ENCODE results near the gene DGKQ.
"Not testable (repeated sequence)": the region's sequence is repeated elsewhere in the genome, so short reads cannot be mapped to it uniquely, and the experiment has no call there.

DGKQ gene

DNA sequence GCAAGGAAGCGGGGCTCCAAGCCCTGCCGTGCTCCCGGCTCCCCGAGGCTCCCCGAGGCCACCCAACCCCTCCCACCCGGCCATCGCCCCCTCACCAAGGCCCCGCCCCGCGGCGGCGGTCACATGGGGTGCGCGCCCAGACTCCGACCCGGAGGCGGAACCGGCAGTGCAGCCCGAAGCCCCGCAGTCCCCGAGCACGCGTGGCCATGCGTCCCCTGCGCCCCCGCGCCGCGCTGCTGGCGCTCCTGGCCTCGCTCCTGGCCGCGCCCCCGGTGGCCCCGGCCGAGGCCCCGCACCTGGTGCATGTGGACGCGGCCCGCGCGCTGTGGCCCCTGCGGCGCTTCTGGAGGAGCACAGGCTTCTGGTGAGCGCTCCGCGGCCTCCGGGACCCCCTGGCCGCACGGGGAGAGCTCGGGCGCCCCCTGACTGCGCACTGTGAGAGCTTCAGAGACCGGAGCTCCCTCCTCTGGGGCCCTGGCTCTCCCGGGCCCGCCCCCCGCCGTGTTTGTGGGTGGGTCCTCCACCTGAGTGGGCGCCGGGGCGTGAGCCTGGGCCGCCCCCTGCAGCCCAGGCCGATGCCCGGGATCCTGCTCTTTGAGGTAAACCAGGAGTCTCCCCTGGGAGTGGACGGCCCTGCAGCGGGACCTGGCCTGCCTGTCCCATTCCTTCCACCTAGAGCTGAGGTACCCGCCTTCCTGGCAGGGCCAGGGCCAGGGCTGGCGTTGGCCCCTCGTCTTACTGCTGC lies 13.7 kb upstream of the DGKQ start, which contains the start of gene IDUA:
Gene IDUA, plus strand, starts transcription at position 166 of the 745 bp plus-strand sequence. Its CDS starts 41 bp downstream, at position 207.
- H3K9me3 ChIP-seq (ENCODE audit: control insufficient read depth in 1 of 2, low read length in 2 of 2), result no peaks in the 10 kb centered on the region
- H3K27ac ChIP-seq (ENCODE audit: low read depth, low read length), result no peak within 1 kb of the TSS
- peak within 1 kb of the TSS; percentile 71 to 80 for H3K9ac ChIP-seq (ENCODE audit: low read depth in 1 of 2, low read length in 2 of 2)

DNA sequence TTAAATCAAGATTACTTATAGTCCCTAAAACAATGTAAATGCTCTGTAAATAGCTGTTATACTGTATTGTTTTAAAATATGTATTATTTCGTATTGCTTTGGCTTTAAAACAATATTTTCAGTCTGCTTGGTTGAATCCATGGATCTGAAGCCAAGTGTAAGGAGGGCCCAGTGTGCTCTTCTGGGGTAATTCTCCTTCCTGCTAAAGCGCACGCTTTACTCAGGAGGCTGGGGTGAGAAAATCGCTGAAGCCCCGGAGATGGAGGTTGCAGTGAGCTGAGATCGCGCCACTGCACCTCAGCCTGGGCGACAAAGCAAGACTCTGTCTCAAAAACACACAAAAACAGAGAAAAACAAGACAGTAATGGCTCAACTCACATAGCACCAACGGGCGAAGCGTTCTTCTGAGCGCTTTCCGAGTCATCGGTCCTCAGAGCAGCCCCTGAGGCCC lies 13.1 kb upstream of the DGKQ start:
- Histone ChIP-seq H3K4me1 (ENCODE audit: control insufficient read depth in 1 of 2, insufficient read depth in 2 of 2, low read length in 2 of 2) (peaks cover 30 to 31% of the 10 kb centered on the region in 2 donors), H3K27ac (ENCODE audit: low read depth, low read length) (no peak overlapping the region), H3K36me3 (ENCODE audit: control insufficient read depth in 1 of 2, insufficient read depth in 2 of 2, low read length in 2 of 2) (peaks cover 5 to 18% of the 10 kb centered on the region in 2 donors), H3K4me3 (ENCODE audit: low read depth in 1 of 2, low read length in 2 of 2) (peak overlapping the region; percentile 74 to 85), H3K9ac (ENCODE audit: low read depth in 1 of 2, low read length in 2 of 2) (peak overlapping the region; percentile 71 to 80), H3K9me3 (ENCODE audit: control insufficient read depth in 1 of 2, low read length in 2 of 2) (no peaks in the 10 kb centered on the region), H3K27me3 (ENCODE audit: control insufficient read depth in 1 of 2, insufficient read depth in 2 of 2, low read length in 2 of 2) (no peaks in the 10 kb centered on the region)

More for the DNA sequence above, 13.7 kb upstream of the DGKQ start, which contains the start of gene IDUA:
- H3K27me3 ChIP-seq (ENCODE audit: control insufficient read depth in 1 of 2, insufficient read depth in 2 of 2, low read length in 2 of 2), result no peaks in the 10 kb centered on the region
- H3K4me1 ChIP-seq (ENCODE audit: control insufficient read depth in 1 of 2, insufficient read depth in 2 of 2, low read length in 2 of 2), result peaks cover 34% of the 10 kb centered on the region in 2 donors
- peak within 1 kb of the TSS; percentile 74 to 85 for H3K4me3 ChIP-seq (ENCODE audit: low read depth in 1 of 2, low read length in 2 of 2)
- H3K36me3 ChIP-seq (ENCODE audit: control insufficient read depth in 1 of 2, insufficient read depth in 2 of 2, low read length in 2 of 2), result peaks cover 5 to 22% of the 10 kb centered on the region in 2 donors

- Histone ChIP-seq H3K4me3 (ENCODE audit: low read depth in 1 of 2, low read length in 2 of 2) (peak overlapping the region; percentile 65 to 67), H3K4me1 (ENCODE audit: control insufficient read depth in 1 of 2, insufficient read depth in 2 of 2, low read length in 2 of 2) (peaks cover 30 to 31% of the 10 kb centered on the region in 2 donors), H3K27me3 (ENCODE audit: control insufficient read depth in 1 of 2, insufficient read depth in 2 of 2, low read length in 2 of 2) (no peaks in the 10 kb centered on the region), H3K27ac (ENCODE audit: low read depth, low read length) (no peak overlapping the region), H3K36me3 (ENCODE audit: control insufficient read depth in 1 of 2, insufficient read depth in 2 of 2, low read length in 2 of 2) (peaks cover 0 to 8% of the 10 kb centered on the region in 2 donors), H3K9ac (ENCODE audit: low read depth in 1 of 2, low read length in 2 of 2) (peak overlapping the region; percentile 20 to 46), H3K9me3 (ENCODE audit: control insufficient read depth in 1 of 2, low read length in 2 of 2) (no peaks in the 10 kb centered on the region)
Measured at GRCh38 chr4:985123-985830, 11.9 kb upstream of the DGKQ start.

- Histone ChIP-seq H3K36me3 (ENCODE audit: control insufficient read depth in 1 of 2, insufficient read depth in 2 of 2, low read length in 2 of 2) (peaks cover 0 to under 1% of the 10 kb centered on the region in 2 donors), H3K27me3 (ENCODE audit: control insufficient read depth in 1 of 2, insufficient read depth in 2 of 2, low read length in 2 of 2) (no peaks in the 10 kb centered on the region), H3K4me1 (ENCODE audit: control insufficient read depth in 1 of 2, insufficient read depth in 2 of 2, low read length in 2 of 2) (peaks cover 30 to 31% of the 10 kb centered on the region in 2 donors), H3K27ac (ENCODE audit: low read depth, low read length) (no peak overlapping the region), H3K4me3 (ENCODE audit: low read depth in 1 of 2, low read length in 2 of 2) (peak overlapping the region; percentile 65 to 67), H3K9me3 (ENCODE audit: control insufficient read depth in 1 of 2, low read length in 2 of 2) (no peaks in the 10 kb centered on the region), H3K9ac (ENCODE audit: low read depth in 1 of 2, low read length in 2 of 2) (peak overlapping the region; percentile 20 to 46)
Measured at GRCh38 chr4:984336-985054, 11.1 kb upstream of the DGKQ start.

GRCh38 chr4:982814-983213 lies 9.4 kb upstream of the DGKQ start:
- H3K27ac ChIP-seq (ENCODE audit: low read depth, low read length), result no peak overlapping the region
- H3K9ac ChIP-seq (ENCODE audit: low read depth in 1 of 2, low read length in 2 of 2), result no peak overlapping the region
- H3K36me3 ChIP-seq (ENCODE audit: control insufficient read depth in 1 of 2, insufficient read depth in 2 of 2, low read length in 2 of 2), result no peaks in the 10 kb centered on the region
- no peak overlapping the region for H3K4me3 ChIP-seq (ENCODE audit: low read depth in 1 of 2, low read length in 2 of 2)
- no peaks in the 10 kb centered on the region for H3K27me3 ChIP-seq (ENCODE audit: control insufficient read depth in 1 of 2, insufficient read depth in 2 of 2, low read length in 2 of 2)
- H3K4me1 ChIP-seq (ENCODE audit: control insufficient read depth in 1 of 2, insufficient read depth in 2 of 2, low read length in 2 of 2), result peaks cover 27% of the 10 kb centered on the region in 2 donors
- no peaks in the 10 kb centered on the region for H3K9me3 ChIP-seq (ENCODE audit: control insufficient read depth in 1 of 2, low read length in 2 of 2)

- no peak overlapping the region for H3K4me3 ChIP-seq (ENCODE audit: low read depth in 1 of 2, low read length in 2 of 2)
- peaks cover 22% of the 10 kb centered on the region in 2 donors for H3K4me1 ChIP-seq (ENCODE audit: control insufficient read depth in 1 of 2, insufficient read depth in 2 of 2, low read length in 2 of 2)
- H3K36me3 ChIP-seq (ENCODE audit: control insufficient read depth in 1 of 2, insufficient read depth in 2 of 2, low read length in 2 of 2), result no peaks in the 10 kb centered on the region
- H3K9me3 ChIP-seq (ENCODE audit: control insufficient read depth in 1 of 2, low read length in 2 of 2), result no peaks in the 10 kb centered on the region
- no peak overlapping the region for H3K9ac ChIP-seq (ENCODE audit: low read depth in 1 of 2, low read length in 2 of 2)
- H3K27ac ChIP-seq (ENCODE audit: low read depth, low read length), result no peak overlapping the region
- no peaks in the 10 kb centered on the region for H3K27me3 ChIP-seq (ENCODE audit: control insufficient read depth in 1 of 2, insufficient read depth in 2 of 2, low read length in 2 of 2)
Measured at GRCh38 chr4:982291-982690, 8.9 kb upstream of the DGKQ start.

- Histone ChIP-seq H3K9me3 (ENCODE audit: control insufficient read depth in 1 of 2, low read length in 2 of 2) (no peaks in the 10 kb centered on the region), H3K4me3 (ENCODE audit: low read depth in 1 of 2, low read length in 2 of 2) (no peak overlapping the region), H3K27ac (ENCODE audit: low read depth, low read length) (no peak overlapping the region), H3K9ac (ENCODE audit: low read depth in 1 of 2, low read length in 2 of 2) (no peak overlapping the region), H3K27me3 (ENCODE audit: control insufficient read depth in 1 of 2, insufficient read depth in 2 of 2, low read length in 2 of 2) (no peaks in the 10 kb centered on the region), H3K4me1 (ENCODE audit: control insufficient read depth in 1 of 2, insufficient read depth in 2 of 2, low read length in 2 of 2) (peaks cover 0 to under 1% of the 10 kb centered on the region in 2 donors), H3K36me3 (ENCODE audit: control insufficient read depth in 1 of 2, insufficient read depth in 2 of 2, low read length in 2 of 2) (no peaks in the 10 kb centered on the region)
Measured at GRCh38 chr4:978957-979701, 5.8 kb upstream of the DGKQ start.

DNA sequence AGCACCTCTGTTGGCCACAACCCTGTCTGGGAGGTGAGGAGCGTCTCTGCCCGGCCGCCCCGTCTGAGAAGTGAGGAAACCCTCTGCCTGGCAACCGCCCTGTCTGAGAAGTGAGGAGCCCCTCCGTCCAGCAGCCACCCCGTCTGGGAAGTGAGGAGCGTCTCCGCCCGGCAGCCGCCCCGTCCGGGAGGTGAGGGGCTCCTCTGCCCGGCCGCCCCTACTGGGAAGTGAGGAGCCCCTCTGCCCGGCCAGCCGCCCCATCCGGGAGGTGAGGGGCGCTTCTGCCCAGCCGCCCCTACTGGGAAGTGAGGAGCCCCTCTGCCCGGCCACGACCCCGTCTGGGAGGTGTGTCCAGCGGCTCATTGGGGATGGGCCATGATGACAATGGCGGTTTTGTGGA lies 2.6 kb upstream of the DGKQ start:
- not testable (repeated sequence) for H3K27ac ChIP-seq (ENCODE audit: low read depth, low read length); H3K36me3 ChIP-seq (ENCODE audit: control insufficient read depth in 1 of 2, insufficient read depth in 2 of 2, low read length in 2 of 2); H3K27me3 ChIP-seq (ENCODE audit: control insufficient read depth in 1 of 2, insufficient read depth in 2 of 2, low read length in 2 of 2); H3K9me3 ChIP-seq (ENCODE audit: control insufficient read depth in 1 of 2, low read length in 2 of 2); H3K4me3 ChIP-seq (ENCODE audit: low read depth in 1 of 2, low read length in 2 of 2); H3K9ac ChIP-seq (ENCODE audit: low read depth in 1 of 2, low read length in 2 of 2)
- H3K4me1 ChIP-seq (ENCODE audit: control insufficient read depth in 1 of 2, insufficient read depth in 2 of 2, low read length in 2 of 2), result peaks cover 9 to 17% of the 10 kb centered on the region in 2 donors

DNA sequence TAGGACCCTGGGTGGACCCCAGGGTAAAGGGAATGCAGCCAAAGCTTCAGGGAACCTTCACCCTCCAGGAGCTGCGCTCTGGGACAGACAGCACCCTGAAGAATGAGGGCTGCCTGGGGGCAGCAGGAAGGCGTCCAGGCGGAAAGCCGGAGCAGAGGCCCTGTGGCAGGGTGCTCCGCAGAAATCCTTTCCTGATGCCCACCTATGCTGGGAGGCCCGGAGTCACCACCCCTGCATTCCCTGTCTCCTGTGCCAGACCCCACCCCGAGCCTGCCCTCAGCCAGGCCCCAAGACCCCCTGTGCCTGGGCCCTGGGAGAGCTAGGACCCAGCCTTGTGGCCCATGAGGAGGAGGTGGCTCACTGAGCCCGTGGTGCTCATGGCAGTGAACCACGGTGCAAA lies 1.3 kb upstream of the DGKQ start:
- peaks cover 18 to 30% of the 10 kb centered on the region in 2 donors for H3K4me1 ChIP-seq (ENCODE audit: control insufficient read depth in 1 of 2, insufficient read depth in 2 of 2, low read length in 2 of 2)
- no peak overlapping the region for H3K9ac ChIP-seq (ENCODE audit: low read depth in 1 of 2, low read length in 2 of 2)
- H3K27ac ChIP-seq (ENCODE audit: low read depth, low read length), result no peak overlapping the region
- no peaks in the 10 kb centered on the region for H3K36me3 ChIP-seq (ENCODE audit: control insufficient read depth in 1 of 2, insufficient read depth in 2 of 2, low read length in 2 of 2)
- H3K9me3 ChIP-seq (ENCODE audit: control insufficient read depth in 1 of 2, low read length in 2 of 2), result no peaks in the 10 kb centered on the region
- H3K27me3 ChIP-seq (ENCODE audit: control insufficient read depth in 1 of 2, insufficient read depth in 2 of 2, low read length in 2 of 2), result no peaks in the 10 kb centered on the region
- H3K4me3 ChIP-seq (ENCODE audit: low read depth in 1 of 2, low read length in 2 of 2), result no peak overlapping the region

Measured in duodenal mucosa (tissue), 2 donors.